IMR-90 (cell line): ENCODE measurements around the gene FSTL5. TPM values are rescaled to one million over a fixed set of nuclear protein-coding genes. Genes with fewer than 3 reads are reported as not detected.

Source experiments
- ATAC-seq: fragments of 200-7000 bp; cut with Tn5 transposase; 2 replicates; pipeline ENCODE4 v1.9.1; 2020; ENCODE audit warnings: low read depth, mild to moderate bottlenecking, moderate library complexity
- BruUV-seq: library from RNA; stranded (reverse); fragments of 400-500 nt; replicated peaks from 2 replicates; lab custom pipeline; 2021; lab: Mats Ljungman, UMichigan
- CTCF ChIA-PET: fragments of 300-600 bp; formaldehyde crosslinking; extraction: SDS; loops from one replicate; lab custom pipeline; 2021; ENCODE audit warnings: antibody characterized with exemption; lab: Yijun Ruan, JAX
- POLR2A ChIA-PET: fragments of 300-600 bp; sonication (Branson Sonifier 250); formaldehyde crosslinking; loops from one replicate; lab custom pipeline; 2022; ENCODE audit warnings: antibody characterized with exemption; ENCODE audit not compliant: unreplicated experiment; lab: Charles Lee
- DNase-seq: peaks from one replicate; pipeline ENCODE4 v3.0.0; 2013
- H2AFZ ChIP-seq: replicated peaks from 2 replicates; pipeline ENCODE3; 2013; ENCODE audit warnings: low read length, mild to moderate bottlenecking; ENCODE audit not compliant: poor library complexity
- H2AK5ac ChIP-seq: 2 replicates; pipeline ENCODE4 v1.6.1; 2013; ENCODE audit warnings: low read depth, low read length, inconsistent platforms
- H2AK9ac ChIP-seq: replicated peaks from 2 replicates; pipeline ENCODE3; 2013; ENCODE audit warnings: mild to moderate bottlenecking, low read depth, low read length, moderate library complexity; ENCODE audit not compliant: poor library complexity
- H2BK120ac ChIP-seq: 2 replicates; pipeline ENCODE4 v1.6.1; 2013; ENCODE audit warnings: low read depth, low read length, inconsistent platforms
- H2BK15ac ChIP-seq: 3 replicates; pipeline ENCODE4 v1.6.1; 2013; ENCODE audit warnings: low read depth, low read length, inconsistent platforms
- H2BK20ac ChIP-seq: 2 replicates; pipeline ENCODE4 v1.6.1; 2013; ENCODE audit warnings: low read depth, mild to moderate bottlenecking, inconsistent platforms, low read length, moderate library complexity
- H2BK5ac ChIP-seq: 2 replicates; pipeline ENCODE4 v1.6.1; 2013; ENCODE audit warnings: mild to moderate bottlenecking, low read depth, low read length, inconsistent platforms; ENCODE audit not compliant: poor library complexity, severe bottlenecking
- H3K14ac ChIP-seq: replicated peaks from 2 replicates; pipeline ENCODE4 v1.6.1; 2013; ENCODE audit warnings: low read depth, low read length, inconsistent platforms
- H3K18ac ChIP-seq: 2 replicates; pipeline ENCODE4 v1.6.1; 2013; ENCODE audit warnings: low read depth, low read length, control low read depth
- H3K23ac ChIP-seq: 2 replicates; pipeline ENCODE4 v1.6.1; 2013; ENCODE audit warnings: low read depth, low read length, inconsistent platforms
- H3K27ac ChIP-seq: 2 replicates; pipeline ENCODE4 v1.5.1; 2013; ENCODE audit warnings: mild to moderate bottlenecking, control low read depth, low read length; ENCODE audit not compliant: insufficient read depth
- H3K27me3 ChIP-seq: 2 replicates; pipeline ENCODE4 v1.6.1; 2013; ENCODE audit warnings: low read length; ENCODE audit not compliant: control insufficient read depth, insufficient read depth
- H3K36me3 ChIP-seq: 2 replicates; pipeline ENCODE4 v1.6.1; 2013; ENCODE audit warnings: low read length, mixed read lengths; ENCODE audit not compliant: control insufficient read depth, insufficient read depth
- H3K4ac ChIP-seq: 2 replicates; pipeline ENCODE4 v1.6.1; 2013; ENCODE audit warnings: low read depth, low read length, inconsistent platforms
- H3K4me1 ChIP-seq: 2 replicates; pipeline ENCODE4 v1.6.1; 2013; ENCODE audit warnings: low read length, mixed read lengths; ENCODE audit not compliant: control insufficient read depth, insufficient read depth
- H3K4me2 ChIP-seq: 2 replicates; pipeline ENCODE4 v1.6.1; 2013; ENCODE audit warnings: low read depth, mild to moderate bottlenecking, control low read depth, low read length, moderate library complexity
- H3K4me3 ChIP-seq: 2 replicates; pipeline ENCODE4 v1.5.1; 2013; ENCODE audit warnings: low read depth, mild to moderate bottlenecking, control low read depth, low read length, moderate library complexity; ENCODE audit not compliant: insufficient read depth
- H3K56ac ChIP-seq: 2 replicates; pipeline ENCODE4 v1.6.1; 2013; ENCODE audit warnings: low read length, inconsistent platforms; ENCODE audit not compliant: insufficient read depth; ENCODE audit errors: extremely low read depth
- H3K79me1 ChIP-seq, 2 experiments: 2 replicates each; pipeline ENCODE4 v1.6.1; 2013; ENCODE audit warnings: low read length in 2 of 2, inconsistent platforms in 1 of 2, low read depth in 1 of 2
- H3K9ac ChIP-seq: 2 replicates; pipeline ENCODE4 v1.6.1; 2013; ENCODE audit warnings: low read depth, low read length, control low read depth
- H3K9me1 ChIP-seq: 2 replicates; pipeline ENCODE4 v1.6.1; 2013; ENCODE audit warnings: low read length, inconsistent platforms; ENCODE audit not compliant: insufficient read depth
- H3K9me3 ChIP-seq: 2 replicates; pipeline ENCODE4 v1.6.1; 2013; ENCODE audit warnings: low read length; ENCODE audit not compliant: control insufficient read depth, insufficient read depth
- H4K20me1 ChIP-seq: 2 replicates; pipeline ENCODE4 v1.6.1; 2013; ENCODE audit warnings: low read length, inconsistent platforms; ENCODE audit not compliant: insufficient read depth
- H4K5ac ChIP-seq: 2 replicates; pipeline ENCODE4 v1.6.1; 2013; ENCODE audit warnings: mild to moderate bottlenecking, low read depth, low read length, control low read depth
- H4K8ac ChIP-seq, 2 experiments: 2 replicates each; pipeline ENCODE4 v1.6.1; 2013; ENCODE audit warnings: low read depth in 2 of 2, low read length in 2 of 2, control low read depth in 1 of 2, inconsistent platforms in 1 of 2
- H4K91ac ChIP-seq: 2 replicates; pipeline ENCODE4 v1.6.1; 2013; ENCODE audit warnings: low read depth, low read length, inconsistent platforms; ENCODE audit not compliant: insufficient read depth
- BHLHE40 ChIP-seq: fragments of 150-350 bp; IDR thresholded peaks from 2 replicates; pipeline ENCODE4 v1.6.1; 2016; ENCODE audit warnings: mild to moderate bottlenecking, low read depth, low read length
- CEBPB ChIP-seq: IDR thresholded peaks from 2 replicates; pipeline ENCODE4 v1.6.1; 2012; ENCODE audit warnings: low read depth, low read length, improper control_type of control experiment
- FOS ChIP-seq: fragments of 150-350 bp; IDR thresholded peaks from 2 replicates; pipeline ENCODE4 v1.6.1; 2016; ENCODE audit warnings: low read depth, low read length
- MAZ ChIP-seq: IDR thresholded peaks from 2 replicates; pipeline ENCODE4 v1.6.1; 2012; ENCODE audit warnings: low read depth, mild to moderate bottlenecking, low read length, improper control_type of control experiment, moderate library complexity, borderline replicate concordance
- MXI1 ChIP-seq: IDR thresholded peaks from 2 replicates; pipeline ENCODE4 v1.6.1; 2012; ENCODE audit warnings: low read depth, mild to moderate bottlenecking, low read length, moderate library complexity, borderline replicate concordance
- NFE2L2 ChIP-seq: fragments of 150-350 bp; IDR thresholded peaks from 2 replicates; pipeline ENCODE4 v1.6.1; 2016; ENCODE audit warnings: low read depth, mild to moderate bottlenecking, low read length
- POLR2A ChIP-seq: IDR thresholded peaks from 2 replicates; pipeline ENCODE4 v1.6.1; 2012; ENCODE audit warnings: mild to moderate bottlenecking, low read depth, low read length
- RAD21 ChIP-seq: IDR thresholded peaks from 2 replicates; pipeline ENCODE4 v1.6.1; 2012; ENCODE audit warnings: low read length, improper control_type of control experiment
- SMC3 ChIP-seq: fragments of 150-350 bp; IDR thresholded peaks from 2 replicates; pipeline ENCODE4 v1.6.1; 2016; ENCODE audit warnings: low read depth, mild to moderate bottlenecking, antibody characterized with exemption, low read length, moderate library complexity
- dilution Hi-C: fragments of 300-500 bp; cut with HindIII; formaldehyde crosslinking; loops from one replicate; pipeline ENCODE4 v1.14.3; 2018; ENCODE audit warnings: low sequenced_read_pairs; ENCODE audit not compliant: unreplicated experiment
- in situ Hi-C: fragments of 300-500 bp; cut with MboI; formaldehyde crosslinking; loops from 3 replicates; pipeline ENCODE4 v1.14.3; 2019; ENCODE audit warnings: low sequenced_read_pairs, inconsistent platforms, mixed read lengths
- intact Hi-C: fragments of 100-400 bp; cut with micrococcal nuclease; formaldehyde crosslinking; loops from 2 replicates; pipeline ENCODE4 v1.10.0; 2022
- polyA plus RNA-seq, 3 experiments: library from polyadenylated mRNA; depleted of rRNA; stranded (reverse); fragments of >200 nt; gene quantifications; 2 replicates each; pipeline ENCODE4 v1.2.3, GENCODE V29; 2012; ENCODE audit warnings: low replicate concordance in 1 of 3
- total RNA-seq: library from RNA; depleted of rRNA; stranded (reverse); fragments of >200 nt; gene quantifications from 2 replicates; pipeline ENCODE4 v1.2.3, GENCODE V29; 2012
- TF ChIP-seq, protein P1 (sequence below): conservative IDR thresholded peaks from 2 replicates; pipeline ENCODE4 v1.5.1; 2012; ENCODE audit warnings: mild to moderate bottlenecking, low read depth, low read length, improper control_type of control experiment

FSTL5 gene
- total and polyA plus RNA-seq, 2 of the 4 experiments (the other 2 are of a cell fraction): under 0.01 TPM; not detected in 1

DNA sequence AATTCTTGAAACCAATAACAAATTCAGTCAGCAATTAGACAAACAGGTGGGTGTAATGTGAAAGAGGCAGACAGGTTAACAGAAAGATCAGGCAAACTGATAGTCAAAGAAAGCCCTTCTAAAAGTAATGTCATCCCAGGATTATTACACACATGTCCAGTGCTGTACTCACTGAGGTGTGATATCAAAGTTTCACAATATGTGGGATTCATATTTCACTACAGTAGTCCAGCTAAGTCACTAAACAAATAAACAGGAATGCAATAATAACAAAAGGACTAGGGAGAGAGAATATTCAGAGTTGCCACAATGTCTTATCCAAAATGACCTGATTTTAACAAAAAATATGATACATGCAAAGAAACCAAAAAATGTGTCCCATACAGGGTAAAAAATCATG is 787.5 kb downstream of the FSTL5 start:
- Histone ChIP-seq H3K27me3 (no peaks in the 10 kb centered on the region), H3K4me1 (no peaks in the 10 kb centered on the region), H3K18ac (no peak overlapping the region), H3K23ac (no peak overlapping the region), H4K20me1 (no peaks in the 10 kb centered on the region), H3K56ac (no peak overlapping the region), H3K9me1 (no peaks in the 10 kb centered on the region), H2AK5ac (no peak overlapping the region), H4K8ac (no peak overlapping the region), H3K4me3 (no peak overlapping the region), H2BK15ac (no peak overlapping the region), H3K4me2 (no peak overlapping the region), H3K36me3 (no peaks in the 10 kb centered on the region), H2BK5ac (no peak overlapping the region), H3K14ac (no peak overlapping the region), H3K79me1 (no peaks in the 10 kb centered on the region), H3K9ac (no peak overlapping the region), H2BK20ac (no peak overlapping the region), H3K27ac (no peak overlapping the region), H4K91ac (no peak overlapping the region), H2AK9ac (no peak overlapping the region), H2AFZ (no peak overlapping the region), H2BK120ac (no peak overlapping the region), H4K5ac (no peak overlapping the region), H3K9me3 (peaks cover 4% of the 10 kb centered on the region; the same call in 1 of the 2 replicates), H3K4ac (no peak overlapping the region)
- no TSS peak for BruUV-seq
- intact Hi-C loops: no loop called here
- POLR2A ChIA-PET: no interaction called here
- DNase-seq: no peak
- TF ChIP-seq MAZ: no peak
- TF ChIP-seq RAD21: no peak
- TF ChIP-seq POLR2A: no peak
- TF ChIP-seq CEBPB: no peak
- TF ChIP-seq FOS: no peak
- TF ChIP-seq, protein P1, sequence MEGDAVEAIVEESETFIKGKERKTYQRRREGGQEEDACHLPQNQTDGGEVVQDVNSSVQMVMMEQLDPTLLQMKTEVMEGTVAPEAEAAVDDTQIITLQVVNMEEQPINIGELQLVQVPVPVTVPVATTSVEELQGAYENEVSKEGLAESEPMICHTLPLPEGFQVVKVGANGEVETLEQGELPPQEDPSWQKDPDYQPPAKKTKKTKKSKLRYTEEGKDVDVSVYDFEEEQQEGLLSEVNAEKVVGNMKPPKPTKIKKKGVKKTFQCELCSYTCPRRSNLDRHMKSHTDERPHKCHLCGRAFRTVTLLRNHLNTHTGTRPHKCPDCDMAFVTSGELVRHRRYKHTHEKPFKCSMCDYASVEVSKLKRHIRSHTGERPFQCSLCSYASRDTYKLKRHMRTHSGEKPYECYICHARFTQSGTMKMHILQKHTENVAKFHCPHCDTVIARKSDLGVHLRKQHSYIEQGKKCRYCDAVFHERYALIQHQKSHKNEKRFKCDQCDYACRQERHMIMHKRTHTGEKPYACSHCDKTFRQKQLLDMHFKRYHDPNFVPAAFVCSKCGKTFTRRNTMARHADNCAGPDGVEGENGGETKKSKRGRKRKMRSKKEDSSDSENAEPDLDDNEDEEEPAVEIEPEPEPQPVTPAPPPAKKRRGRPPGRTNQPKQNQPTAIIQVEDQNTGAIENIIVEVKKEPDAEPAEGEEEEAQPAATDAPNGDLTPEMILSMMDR: no peak
- no peak for TF ChIP-seq MXI1
- TF ChIP-seq BHLHE40: no peak
- no peak for TF ChIP-seq NFE2L2
- TF ChIP-seq SMC3: no peak
- CTCF ChIA-PET: no interaction called here
- no peak for ATAC-seq
- in situ Hi-C loops: no loop called here
- dilution Hi-C loops: no loop called here
